HepG2 (cell line): ENCODE results near the gene KCTD14. TPM values are rescaled to one million over a fixed set of nuclear protein-coding genes. Genes with fewer than 3 reads are reported as not detected.

ENCODE experiments used
- AKAP8 ChIP-seq: sonication (generic); formaldehyde crosslinking; IDR thresholded peaks from 2 replicates; pipeline ENCODE4 v1.5.1; 2020; ENCODE audit warnings: mild to moderate bottlenecking, missing genetic modification reagents
- ARHGAP35 ChIP-seq: sonication (generic); formaldehyde crosslinking; IDR thresholded peaks from 2 replicates; pipeline ENCODE4 v1.9.0; 2022; ENCODE audit warnings: mild to moderate bottlenecking, inconsistent platforms, moderate library complexity, missing genetic modification reagents, borderline replicate concordance
- ARID4A ChIP-seq: sonication (generic); formaldehyde crosslinking; IDR thresholded peaks from 2 replicates; pipeline ENCODE4 v1.5.0; 2020; ENCODE audit warnings: mild to moderate bottlenecking, missing genetic modification reagents, borderline replicate concordance
- HBP1 ChIP-seq: IDR thresholded peaks from 2 replicates; pipeline ENCODE4 v1.6.1; 2016; ENCODE audit warnings: low read depth, control low read depth
- HOXA5 ChIP-seq: sonication (generic); formaldehyde crosslinking; IDR thresholded peaks from 2 replicates; pipeline ENCODE4 v1.4.0; 2020; ENCODE audit warnings: missing genetic modification reagents
- KDM3A ChIP-seq: IDR thresholded peaks from 2 replicates; pipeline ENCODE4 v1.6.1; 2018; ENCODE audit warnings: low read depth, missing compliant biosample characterization
- POLR2G ChIP-seq: fragments of 200-400 bp; formaldehyde crosslinking; IDR thresholded peaks from 2 replicates; pipeline ENCODE4 v1.6.1; 2018; ENCODE audit warnings: mild to moderate bottlenecking, low read depth, low read length, moderate library complexity
- TBX2 ChIP-seq: sonication (generic); formaldehyde crosslinking; IDR thresholded peaks from 2 replicates; pipeline ENCODE4 v1.5.0; 2020; ENCODE audit warnings: missing genetic modification reagents, mild to moderate bottlenecking, borderline replicate concordance
- YEATS4 ChIP-seq: sonication (generic); formaldehyde crosslinking; IDR thresholded peaks from 2 replicates; pipeline ENCODE4 v1.4.0; 2020; ENCODE audit warnings: missing genetic modification reagents, borderline replicate concordance
- ZNF230 ChIP-seq: sonication (generic); formaldehyde crosslinking; IDR thresholded peaks from 2 replicates; pipeline ENCODE4 v1.4.0; 2020; ENCODE audit warnings: mild to moderate bottlenecking, missing genetic modification reagents
- ZNF263 ChIP-seq: sonication (generic); formaldehyde crosslinking; IDR thresholded peaks from 2 replicates; pipeline ENCODE4 v1.4.0; 2020; ENCODE audit warnings: missing genetic modification reagents
- ZNF337 ChIP-seq: sonication (generic); formaldehyde crosslinking; IDR thresholded peaks from 2 replicates; pipeline ENCODE4 v1.5.1; 2020; ENCODE audit warnings: missing genetic modification reagents, low read depth, mild to moderate bottlenecking, borderline replicate concordance
- ZNF33B ChIP-seq: sonication (generic); formaldehyde crosslinking; IDR thresholded peaks from 2 replicates; pipeline ENCODE4 v1.5.1; 2020; ENCODE audit warnings: mild to moderate bottlenecking, missing genetic modification reagents
- ZNF34 ChIP-seq: sonication (generic); formaldehyde crosslinking; IDR thresholded peaks from 2 replicates; pipeline ENCODE4 v1.4.0; 2020; ENCODE audit warnings: mild to moderate bottlenecking, missing genetic modification reagents, borderline replicate concordance
- ZNF44 ChIP-seq: sonication (generic); formaldehyde crosslinking; IDR thresholded peaks from 2 replicates; pipeline ENCODE4 v1.5.1; 2020; ENCODE audit warnings: mild to moderate bottlenecking, missing genetic modification reagents
- ZNF441 ChIP-seq: sonication (generic); formaldehyde crosslinking; IDR thresholded peaks from 2 replicates; pipeline ENCODE4 v1.7.0; 2021; ENCODE audit warnings: missing genetic modification reagents, borderline replicate concordance
- ZNF564 ChIP-seq: sonication (generic); formaldehyde crosslinking; IDR thresholded peaks from 2 replicates; pipeline ENCODE4 v1.8.1; 2023; ENCODE audit warnings: mild to moderate bottlenecking, missing genetic modification reagents
- ZNF570 ChIP-seq: sonication (generic); formaldehyde crosslinking; IDR thresholded peaks from 2 replicates; pipeline ENCODE4 v1.4.0; 2020; ENCODE audit warnings: mild to moderate bottlenecking, missing genetic modification reagents, borderline replicate concordance
- ZNF724P ChIP-seq: sonication (generic); formaldehyde crosslinking; IDR thresholded peaks from 2 replicates; pipeline ENCODE4 v1.8.0; 2022; ENCODE audit warnings: missing genetic modification reagents, borderline replicate concordance
- ZNF740 ChIP-seq: sonication (generic); formaldehyde crosslinking; IDR thresholded peaks from 2 replicates; pipeline ENCODE4 v1.4.0; 2020; ENCODE audit warnings: missing genetic modification reagents
- ZSCAN29 ChIP-seq: sonication (generic); formaldehyde crosslinking; conservative IDR thresholded peaks from 2 replicates; pipeline ENCODE4 v1.4.0; 2020; ENCODE audit warnings: mild to moderate bottlenecking, missing genetic modification reagents
- ZSCAN9 ChIP-seq: IDR thresholded peaks from 2 replicates; pipeline ENCODE4 v1.6.1; 2016; ENCODE audit warnings: borderline replicate concordance
- polyA plus RNA-seq, 8 experiments: library from polyadenylated mRNA; depleted of rRNA in 3 of 8; stranded (reverse) in 7 of 8; unstranded in 1 of 8; fragments of >200 nt; fragmentation: Illumina TruSeq in 4 of 8; extraction: Trizol in 4 of 8; gene quantifications; 2 replicates each; pipeline versions ENCODE4 v1.2.1 to v1.2.3, GENCODE V29; 2011 to 2016; ENCODE audit warnings: low read depth in 4 of 8, missing spikeins in 1 of 8, mixed read lengths in 1 of 8; ENCODE audit not compliant: insufficient read depth in 1 of 8
- total RNA-seq, 5 experiments: library from RNA; depleted of rRNA; stranded (reverse); fragments of >200 nt; fragmentation: Illumina TruSeq; extraction: Trizol; gene quantifications; 2 replicates each; pipeline ENCODE4 v1.2.3, GENCODE V29; 2016; ENCODE audit warnings: low read depth in 1 of 5
- TF ChIP-seq, protein P1 (sequence below): sonication (generic); formaldehyde crosslinking; IDR thresholded peaks from 2 replicates; pipeline ENCODE4 v1.8.1; 2023; ENCODE audit warnings: mild to moderate bottlenecking, moderate library complexity, missing genetic modification reagents

KCTD14 gene
- total and polyA plus RNA-seq, 2 of the 13 experiments (the other 11 are each of a cell fraction or from before 2014, with no cell fraction given), result 10.3 to 15.6 TPM

- TF ChIP-seq ZNF564 (CRISPR knock-in tag), result 0 out of 2 replicates have a peak, but pooled peaks have one; percentile 43
- TF ChIP-seq YEATS4 (CRISPR knock-in tag), result peak; percentile 48; the same call in 1 of the 2 replicates
- TF ChIP-seq ARHGAP35, result no peak; the same call in 1 of the 2 replicates
- TF ChIP-seq TBX2, result peak; percentile 61
- 0 out of 2 replicates have a peak, but pooled peaks have one; percentile 50 for TF ChIP-seq ZNF34 (CRISPR knock-in tag)
- TF ChIP-seq, protein P1, sequence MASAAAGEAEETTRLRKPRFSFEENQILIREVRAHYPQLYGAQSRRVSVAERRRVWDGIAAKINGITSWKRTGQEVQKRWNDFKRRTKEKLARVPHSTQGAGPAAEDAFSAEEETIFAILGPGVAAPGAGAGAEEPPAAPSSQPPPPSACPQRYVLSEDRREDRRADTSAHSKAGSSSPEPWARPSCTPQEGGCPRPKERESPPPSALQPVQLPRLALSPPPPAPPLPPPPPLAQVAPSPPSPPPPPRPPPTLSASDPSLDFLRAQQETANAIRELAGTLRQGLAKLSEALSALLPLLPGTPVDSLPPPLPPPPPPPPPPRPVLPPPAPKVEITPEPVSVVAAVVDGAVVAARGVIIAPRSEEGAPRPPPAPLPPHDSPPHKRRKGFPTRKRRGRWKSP (CRISPR knock-in tag), result peak; percentile 83
- TF ChIP-seq HOXA5 (CRISPR knock-in tag), result peak; percentile 88; the same call in 1 of the 2 replicates
- TF ChIP-seq ZNF740 (CRISPR knock-in tag), result no peak
- TF ChIP-seq ZNF724P, result peak; percentile 77; the same call in 1 of the 2 replicates
- TF ChIP-seq ARID4A, result peak; percentile 44; the same call in 1 of the 2 replicates
- peak; percentile 76 for TF ChIP-seq ZNF263
- peak; percentile 83; the same call in 1 of the 2 replicates for TF ChIP-seq ZNF230 (CRISPR knock-in tag)
- TF ChIP-seq POLR2G, result no peak
- TF ChIP-seq ZNF337 (CRISPR knock-in tag), result peak; percentile 80; the same call in 1 of the 2 replicates
- peak; percentile 74; the same call in 1 of the 2 replicates for TF ChIP-seq ZNF44
- TF ChIP-seq ZNF570 (CRISPR knock-in tag), result 0 out of 2 replicates have a peak, but pooled peaks have one; percentile 50
- TF ChIP-seq ZNF441 (CRISPR knock-in tag), result 0 out of 2 replicates have a peak, but pooled peaks have one; percentile 47
- peak; percentile 83; the same call in 1 of the 2 replicates for TF ChIP-seq ZNF33B (CRISPR knock-in tag)
- peak; percentile 83; the same call in 1 of the 2 replicates for TF ChIP-seq KDM3A (CRISPR knock-in tag)
- TF ChIP-seq ZSCAN29 (CRISPR knock-in tag), result peak; percentile 89
- peak; percentile 29; the same call in 1 of the 2 replicates for TF ChIP-seq ZSCAN9 (CRISPR knock-in tag)
- no peak for TF ChIP-seq AKAP8
- peak; percentile 76; the same call in 1 of the 2 replicates for TF ChIP-seq HBP1
Observed at GRCh38 chr11:78045851-78046485, 22.9 kb upstream of the KCTD14 start (continued).
